SHP77 (cell line): ENCODE results near the gene SMIM13.
"Not testable (repeated sequence)": the region's sequence is repeated elsewhere in the genome, so short reads cannot be mapped to it uniquely, and the experiment has no call there.

Experiments
- DNase-seq, 2 experiments: peaks; one replicate each; lab custom pipeline; 2025; lab: John Stamatoyannopoulos, UW

SMIM13 gene

DNA sequence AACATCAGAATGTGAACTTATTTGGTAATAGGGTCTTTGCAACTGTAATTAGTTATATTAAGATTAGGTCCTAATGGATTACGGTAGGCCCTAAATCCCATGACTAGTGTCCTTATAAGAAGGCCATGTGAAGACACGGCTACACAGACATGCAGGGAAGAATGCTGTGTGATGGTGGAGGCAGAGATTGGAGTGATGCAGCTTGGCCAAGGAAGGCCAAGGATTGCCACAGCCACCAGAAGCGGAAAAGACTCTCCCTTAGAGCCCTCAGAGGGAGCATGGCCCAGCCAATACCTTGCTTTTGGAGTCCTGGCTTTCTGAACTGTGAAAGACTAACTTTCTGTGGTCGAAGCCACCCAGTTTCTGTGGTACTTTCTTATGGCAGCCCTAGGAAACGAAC is 9.7 kb upstream of the SMIM13 start:
- DNase-seq, result no peak

DNA sequence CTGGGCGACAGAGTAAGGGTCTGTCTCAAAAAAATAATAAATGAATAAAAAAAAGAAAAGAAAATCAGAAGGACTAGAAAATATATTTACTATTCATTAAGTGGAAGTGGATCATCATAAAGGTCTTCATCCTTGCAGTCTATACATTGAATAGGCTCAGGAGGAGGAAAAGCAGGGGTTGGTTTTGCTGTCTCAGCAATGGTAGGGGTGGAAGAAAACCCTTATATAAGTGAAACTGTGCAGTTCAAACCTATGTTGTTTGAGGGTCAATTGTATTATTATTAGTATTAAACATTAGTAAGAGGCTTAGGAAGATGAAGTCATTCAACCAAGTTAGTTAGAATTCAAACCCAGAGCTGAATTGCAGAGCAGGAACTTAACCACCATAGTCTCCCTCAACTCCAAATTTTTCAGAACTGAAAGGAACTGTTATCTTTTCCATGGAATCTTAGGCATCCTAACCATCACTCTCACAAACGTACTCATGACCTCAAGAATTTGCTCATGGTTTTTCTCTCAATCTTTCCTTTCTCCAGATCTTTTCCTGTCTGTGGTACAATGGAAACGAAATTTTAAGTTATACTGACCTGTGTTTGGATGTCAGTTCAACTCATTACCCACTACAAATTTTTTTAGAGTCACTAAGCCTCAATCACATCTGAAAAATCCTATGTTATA is 7.7 kb upstream of the SMIM13 start:
- DNase-seq, result no peak

DNA sequence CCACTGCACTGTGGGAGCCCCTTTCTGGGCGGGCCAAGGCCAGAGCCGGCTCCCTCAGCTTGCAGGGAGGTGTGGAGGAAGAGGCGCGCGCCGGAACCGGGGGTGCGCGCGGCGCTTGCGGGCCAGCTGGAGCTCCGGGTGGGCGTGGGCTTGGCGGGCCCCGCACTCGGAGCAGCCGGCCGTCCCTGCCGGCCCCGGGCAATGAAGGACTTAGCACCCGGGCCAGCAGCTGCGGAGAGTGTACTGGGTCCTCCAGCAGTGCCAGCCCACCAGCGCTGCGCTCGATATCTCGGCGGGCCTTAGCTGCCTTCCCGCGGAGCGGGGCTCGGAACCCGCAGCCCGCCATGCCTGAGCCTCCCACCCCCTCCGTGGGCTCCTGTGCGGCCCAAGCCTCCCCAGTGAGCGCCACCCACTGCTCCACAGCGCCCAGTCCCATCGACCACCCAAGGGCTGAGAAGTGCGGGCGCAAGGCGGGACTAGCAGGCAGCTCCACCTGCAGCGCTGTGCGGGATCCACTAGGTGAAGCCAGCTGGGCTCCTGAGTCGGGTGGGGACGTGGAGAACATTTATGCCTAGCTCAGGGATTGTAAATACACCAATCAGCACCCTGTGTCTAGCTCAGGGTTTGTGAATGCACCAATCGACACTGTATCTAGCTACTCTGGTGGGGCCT is 6.4 kb upstream of the SMIM13 start:
- not testable (repeated sequence) for DNase-seq

DNA sequence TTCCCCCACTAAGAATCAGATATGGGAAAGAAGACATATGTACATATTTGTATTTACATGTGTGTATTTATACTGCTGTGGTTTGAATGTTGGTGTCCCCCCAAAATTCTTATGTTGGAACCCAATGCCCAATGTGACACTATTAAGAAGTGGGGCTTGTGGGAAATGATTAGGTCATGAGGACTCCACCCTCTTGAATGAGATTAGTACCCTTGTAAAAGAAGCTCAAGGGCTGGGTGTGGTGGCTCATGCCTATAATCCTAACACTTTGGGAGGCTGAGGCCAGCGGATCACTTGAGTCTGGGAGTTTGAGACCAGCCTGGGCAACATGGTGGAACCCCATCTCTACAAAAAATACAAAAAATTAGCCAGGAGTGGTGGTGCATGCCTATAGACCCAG is 3.9 kb upstream of the SMIM13 start:
- DNase-seq, result no peak

DNA sequence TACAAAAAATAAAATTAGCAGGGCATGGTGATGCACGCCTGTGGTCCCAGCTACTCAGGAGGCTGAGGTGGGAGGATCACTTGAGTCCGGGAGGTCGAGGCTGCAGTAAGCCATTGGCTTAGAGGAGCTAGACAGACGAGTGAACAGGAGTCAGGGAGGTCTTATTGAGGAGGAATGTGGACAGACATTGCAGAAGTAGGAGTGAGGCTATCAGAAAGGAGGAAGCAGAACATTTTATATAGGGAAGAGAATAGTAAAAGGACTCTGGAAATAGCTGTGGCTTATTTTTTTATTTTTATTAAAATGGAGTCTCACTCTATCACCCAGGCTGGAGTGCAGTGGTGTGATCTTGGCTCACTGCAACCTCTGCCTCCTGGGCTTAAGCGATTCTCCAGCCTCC is 2.5 kb upstream of the SMIM13 start:
- not testable (repeated sequence) for DNase-seq

DNA sequence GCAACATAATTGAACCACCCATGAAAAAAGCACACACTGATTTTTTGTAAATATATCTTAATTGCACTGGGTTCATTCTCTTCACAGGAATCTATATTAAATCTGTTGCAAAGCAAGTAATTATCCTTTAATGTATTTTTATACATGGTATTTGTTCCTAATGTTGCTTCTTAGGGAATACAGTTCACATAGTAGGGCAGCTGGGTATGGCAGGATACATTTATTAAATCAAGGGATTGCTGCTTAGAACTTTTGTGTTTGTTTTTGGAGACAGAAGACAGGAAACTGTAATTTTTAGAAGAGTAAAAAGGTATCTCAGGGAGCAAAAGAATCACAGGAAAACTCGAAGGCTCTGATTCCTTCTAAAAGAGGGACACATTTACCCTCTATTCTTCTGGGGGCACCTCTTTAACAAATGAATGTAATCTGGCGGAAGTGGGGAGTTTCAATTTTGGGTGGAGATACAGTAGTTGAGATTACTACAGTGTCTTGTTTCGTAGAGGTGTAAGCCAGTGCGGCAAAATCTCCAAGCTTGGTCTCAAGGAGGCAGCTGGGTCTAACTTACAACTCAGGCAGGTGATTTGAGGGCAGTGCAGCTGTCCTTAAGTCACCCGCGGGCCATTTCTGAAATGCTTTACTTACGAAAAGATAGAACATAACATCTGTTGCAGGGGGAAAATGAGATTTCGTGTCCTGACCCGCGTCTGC is 812 bp upstream of the SMIM13 start:
- no peak for DNase-seq

DNA sequence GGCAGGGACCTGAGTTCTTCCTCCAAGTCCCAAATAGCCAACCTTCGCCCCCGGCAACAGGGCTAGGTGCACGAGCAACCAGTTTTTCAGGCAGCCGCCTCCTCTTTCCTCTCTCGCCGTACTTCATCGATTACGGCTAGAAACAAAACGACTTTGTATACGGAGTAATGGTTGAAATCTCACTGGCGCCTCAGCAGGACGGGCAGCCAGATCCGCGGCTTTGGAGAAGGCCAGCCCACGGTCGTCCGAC is 333 bp upstream of the SMIM13 start:
- DNase-seq, result peak in 1 of 2 experiments; percentile 73

DNA sequence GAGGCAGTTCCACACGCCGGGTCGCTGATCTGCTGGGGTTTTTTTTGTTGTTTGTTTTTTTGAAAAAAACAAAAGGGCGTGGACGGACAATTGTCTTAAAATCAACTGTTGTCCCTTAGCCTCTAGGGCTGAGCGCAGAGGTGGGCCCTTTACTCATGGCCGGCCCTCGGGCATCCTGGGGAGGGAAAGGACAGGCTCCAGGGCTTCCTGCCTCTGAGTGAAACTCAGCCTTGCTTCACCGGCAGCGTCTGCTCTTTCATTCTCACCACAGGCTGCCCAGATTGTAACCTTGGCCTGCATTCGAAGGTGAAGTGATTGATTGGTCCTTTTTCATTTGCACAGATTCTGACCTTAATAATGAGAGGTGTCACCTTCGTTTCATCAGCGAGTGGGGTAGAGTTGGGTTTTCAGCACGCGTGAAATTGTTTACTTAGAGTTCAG is 797 bp downstream of the SMIM13 start:
- DNase-seq, result peak; percentile 25 to 35

DNA sequence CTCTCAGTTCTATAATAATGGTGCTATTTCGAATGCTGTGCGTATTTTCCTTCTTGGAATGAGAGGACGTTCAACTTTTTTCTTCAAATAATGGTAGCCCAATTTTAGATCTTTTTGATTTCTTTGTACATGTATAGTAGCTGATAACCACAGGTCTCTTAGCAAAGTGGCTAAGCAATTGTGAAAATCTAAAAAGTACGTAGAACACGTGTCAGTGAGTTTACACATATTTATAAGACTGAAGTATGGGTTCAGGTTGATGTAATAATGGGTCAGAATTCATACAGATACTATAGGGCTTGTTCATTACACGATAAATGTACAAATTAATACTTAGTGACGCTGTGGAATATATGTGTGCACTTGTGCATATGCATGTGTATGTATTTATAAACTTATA is 1.3 kb downstream of the SMIM13 start:
- DNase-seq, result no peak

DNA sequence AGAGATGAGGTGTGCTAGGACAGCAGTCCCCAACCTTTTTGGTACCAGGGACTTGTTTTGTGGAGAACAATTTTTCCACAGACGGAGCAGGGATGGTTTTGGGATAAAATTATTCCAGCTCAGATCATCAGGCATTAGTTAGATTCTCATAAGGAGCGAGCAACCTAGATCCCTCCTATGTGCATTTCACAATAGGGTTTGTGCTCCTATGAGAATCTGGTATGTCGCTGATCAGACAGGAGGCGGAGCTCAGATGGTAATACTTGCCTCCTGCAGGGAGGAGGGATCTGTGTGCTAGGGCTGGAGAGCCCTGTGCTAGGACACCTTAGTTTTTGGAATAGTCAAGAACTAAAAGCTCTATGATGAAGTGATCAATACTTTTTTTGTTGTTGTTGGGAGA is 2.5 kb downstream of the SMIM13 start:
- peak in 1 of 2 experiments; percentile 0 for DNase-seq

DNA sequence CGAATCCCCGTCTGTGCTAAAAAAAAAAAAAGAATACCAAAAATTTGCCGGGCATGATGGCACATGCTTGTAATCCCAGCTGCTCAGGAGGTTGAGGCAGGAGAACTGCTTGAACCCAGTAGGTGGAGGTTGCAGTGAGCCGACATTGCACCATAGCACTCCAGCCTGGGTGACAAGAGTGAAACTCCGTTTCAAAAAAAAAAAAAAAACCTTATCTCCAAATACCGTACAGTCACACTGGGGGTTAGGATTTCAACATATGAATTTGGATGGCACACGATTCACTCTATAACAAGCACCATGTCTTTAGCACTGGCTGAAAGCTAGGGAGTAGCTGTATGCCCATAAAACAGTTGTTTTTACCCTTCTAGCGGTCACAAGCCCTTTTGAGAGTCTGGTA is 3.8 kb downstream of the SMIM13 start:
- DNase-seq, result no peak

DNA sequence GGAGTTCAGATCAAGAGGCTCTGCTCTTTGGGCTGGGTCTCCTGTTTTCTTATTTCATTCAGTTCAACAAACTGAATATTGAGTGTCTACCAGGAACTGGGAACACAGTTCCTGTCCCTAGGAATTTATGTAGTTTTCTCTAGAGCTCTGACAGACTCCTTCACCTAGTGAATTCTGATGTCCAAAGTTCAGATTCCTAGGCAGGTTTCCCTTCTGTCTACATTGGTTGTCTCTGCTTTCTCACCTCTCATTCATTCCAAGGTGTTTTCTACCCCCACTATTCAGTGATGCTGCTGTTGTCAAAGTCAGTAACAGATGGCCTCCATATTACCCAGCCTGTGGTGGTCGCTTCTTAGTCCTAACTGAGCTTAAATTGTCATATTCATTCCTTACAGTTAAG is 4.4 kb downstream of the SMIM13 start:
- DNase-seq, result no peak

DNA sequence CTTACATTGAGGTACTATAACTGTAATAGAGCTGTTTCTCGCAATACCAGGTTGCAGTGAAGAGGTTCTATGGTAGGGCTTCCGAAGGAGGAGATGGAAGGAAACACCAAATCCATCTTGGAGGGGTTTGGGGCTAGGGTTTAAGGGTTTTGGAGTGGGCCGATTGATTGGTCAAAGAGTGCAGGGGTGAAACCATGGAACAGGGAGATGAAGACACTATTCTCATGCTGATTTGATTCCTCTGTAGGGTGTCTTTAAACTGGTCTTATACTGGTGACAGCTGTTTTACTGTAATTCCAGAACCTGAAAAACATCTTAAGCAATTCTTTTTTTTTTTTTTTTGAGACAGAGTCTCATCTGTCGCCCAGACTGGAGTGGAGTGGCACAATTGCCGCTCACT is 7.8 kb downstream of the SMIM13 start:
- DNase-seq, result no peak

DNA sequence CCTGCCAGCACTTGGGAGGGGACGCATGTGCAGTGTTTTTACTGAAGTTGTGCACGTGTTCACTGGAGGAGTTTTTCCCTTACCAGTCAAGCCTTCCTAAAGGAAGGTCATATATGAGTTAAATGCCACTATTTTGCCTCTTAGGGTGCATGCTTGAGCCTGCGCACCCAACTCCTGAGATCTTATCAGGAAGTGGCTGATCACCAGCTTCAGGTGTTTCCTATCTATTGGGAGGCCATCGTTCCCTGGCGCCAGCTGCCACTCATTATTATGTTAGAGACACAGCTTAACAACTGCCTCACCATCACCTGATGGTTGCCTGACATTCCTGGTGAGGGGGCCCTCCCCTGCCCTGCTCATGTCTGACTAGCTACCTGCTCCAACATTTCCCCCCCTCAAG is 9.4 kb downstream of the SMIM13 start:
- DNase-seq, result no peak

DNA sequence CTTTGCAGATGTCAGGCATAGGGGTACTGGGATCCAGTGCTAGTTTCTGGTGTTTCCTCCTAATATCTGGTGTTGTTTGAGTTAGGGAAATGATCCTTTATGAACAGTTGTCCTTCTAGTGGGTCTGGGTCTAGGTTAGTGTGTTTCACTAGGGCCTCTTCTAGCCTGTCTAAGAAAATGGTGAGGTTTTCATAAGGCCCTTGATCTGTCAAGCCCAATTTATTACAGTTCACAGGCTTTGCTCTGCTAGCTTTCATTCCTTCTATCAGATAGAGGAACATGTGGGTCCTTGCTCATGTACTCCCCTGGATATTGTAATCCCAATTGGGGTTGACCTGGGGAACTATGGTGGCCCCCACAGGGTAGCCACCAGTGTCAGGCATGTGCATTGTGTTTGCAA is 15.1 kb downstream of the SMIM13 start:
- no peak for DNase-seq

DNA sequence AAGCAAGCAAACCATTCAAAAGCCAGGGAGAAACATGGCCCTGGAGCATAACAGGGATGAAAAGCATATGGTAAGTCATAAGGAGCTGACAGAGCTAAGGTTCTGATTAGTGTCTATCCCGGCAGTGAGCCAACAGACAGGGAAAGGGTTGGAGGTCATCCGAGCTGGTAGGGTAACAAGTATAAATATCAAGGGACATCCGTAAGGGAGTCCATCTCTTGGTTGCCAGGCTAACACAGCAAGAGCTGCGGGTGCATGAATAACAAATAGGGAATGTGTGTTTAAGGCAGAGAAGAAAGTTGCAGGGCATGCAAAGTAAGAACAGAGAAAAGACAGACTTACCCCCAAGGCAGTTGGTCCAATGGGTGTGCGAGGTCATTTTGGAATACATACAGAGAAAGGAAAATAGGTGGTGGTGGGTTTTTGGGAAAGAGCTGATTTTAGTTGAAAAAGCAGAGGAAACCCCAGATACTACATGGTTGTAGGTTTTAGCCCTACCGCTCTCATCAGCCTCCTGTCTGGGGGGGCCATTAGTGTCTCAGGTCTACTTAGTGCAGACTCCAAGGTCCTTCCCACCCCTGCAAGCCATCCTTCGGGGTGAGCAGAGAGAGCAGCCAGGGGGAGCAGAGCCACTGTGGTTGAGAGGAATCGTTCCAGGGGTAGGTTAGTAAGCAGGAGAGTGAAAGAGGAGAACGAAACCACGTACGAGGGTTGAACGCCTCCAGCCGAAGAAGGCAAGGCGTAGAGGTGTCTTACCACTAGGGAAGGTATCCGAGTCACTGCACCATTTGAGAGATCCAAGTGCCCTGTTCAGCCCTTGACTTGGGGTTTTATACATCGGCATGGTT is 17.5 kb downstream of the SMIM13 start, which contains the start of gene ERVFRD-1:
Gene ERVFRD-1 (minus strand): TSS at position 805 of the 848 bp plus-strand sequence. CDS start 6,415 bp downstream, outside the sequence.
- DNase-seq, result no peak

DNA sequence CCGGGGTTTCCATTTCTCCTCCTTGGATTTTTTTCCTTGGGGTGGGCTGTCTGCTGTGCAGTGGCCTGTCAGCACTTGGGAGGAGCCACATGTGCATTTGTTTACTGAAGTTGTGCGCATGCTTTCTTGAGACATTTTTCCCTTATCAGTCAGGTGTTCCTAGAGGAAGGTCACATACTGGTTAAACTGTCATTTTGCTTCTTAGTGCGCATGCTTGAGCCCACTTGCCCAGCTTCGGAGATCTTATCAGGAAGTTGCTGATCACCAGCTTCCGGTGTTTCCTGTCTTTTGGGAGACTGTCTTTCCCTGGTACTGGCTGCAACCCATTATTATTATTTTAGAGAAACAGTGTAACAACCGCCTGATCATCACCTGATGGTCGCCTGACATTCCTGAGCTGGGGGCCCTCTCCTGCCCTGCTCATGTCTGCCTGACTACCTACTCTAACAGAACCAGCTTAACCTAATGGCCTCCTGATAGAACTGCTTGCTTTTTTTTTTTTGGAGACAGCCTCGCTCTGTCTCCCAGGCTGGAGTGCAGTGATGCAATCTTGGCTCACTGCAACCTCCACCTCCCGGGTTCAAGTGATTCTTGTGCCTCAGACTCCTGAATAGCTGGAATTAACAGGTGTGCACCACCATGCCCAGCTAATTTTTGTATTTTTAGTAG is 18.3 kb downstream of the SMIM13 start:
- no peak for DNase-seq

DNA sequence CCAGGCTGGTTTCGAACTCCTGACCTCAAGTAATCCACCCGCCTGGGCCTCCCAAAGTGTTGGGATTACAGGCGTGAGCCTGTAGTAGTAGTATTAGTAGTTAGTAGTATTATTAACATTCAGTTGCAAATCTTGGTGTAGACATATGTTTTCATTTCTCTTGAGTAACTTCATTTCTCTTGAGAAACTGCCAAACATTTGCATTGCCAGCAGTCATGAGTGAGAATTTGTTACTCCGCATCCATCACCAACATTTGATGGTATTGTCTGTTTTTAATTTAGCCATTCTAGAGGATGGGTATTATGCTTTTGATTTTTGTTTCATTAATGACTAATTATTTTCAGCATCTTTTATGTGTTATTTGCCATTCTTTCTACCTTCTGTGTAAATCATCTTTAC is 19.4 kb downstream of the SMIM13 start:
- DNase-seq, result no peak

DNA sequence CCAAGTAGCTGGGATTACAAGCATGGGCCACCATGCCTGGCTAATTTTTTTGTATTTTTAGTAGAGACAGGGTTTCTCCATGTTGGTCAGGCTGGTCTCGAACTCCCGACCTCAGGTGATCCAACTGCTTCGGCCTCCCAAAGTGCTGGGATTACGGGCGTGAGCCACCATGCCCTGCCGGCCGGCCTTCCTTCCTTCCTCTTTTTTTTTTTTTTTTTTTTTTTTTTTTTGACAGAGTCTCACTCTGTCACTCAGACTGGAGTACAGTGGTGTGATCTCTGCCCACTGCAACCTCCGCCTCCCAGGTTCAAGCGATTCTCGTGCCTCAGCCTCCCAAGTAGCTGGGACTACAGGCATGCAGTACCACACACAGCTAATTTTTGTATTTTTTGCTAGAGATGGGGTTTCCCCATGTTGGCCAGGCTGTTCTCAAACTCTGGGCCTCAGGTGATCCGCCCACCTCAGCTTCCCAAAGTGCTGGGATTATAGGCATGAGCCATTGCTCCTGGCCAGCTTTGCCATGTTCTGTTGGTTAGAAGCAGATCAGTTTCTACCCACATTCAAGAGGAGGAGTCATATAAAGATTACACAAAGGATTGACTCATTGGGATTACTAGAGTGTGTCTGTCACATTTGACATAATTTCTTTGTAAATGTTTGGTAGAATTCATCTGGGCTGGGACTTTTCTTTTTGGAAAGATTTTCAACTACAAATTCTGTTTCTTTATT is 22.3 kb downstream of the SMIM13 start:
- DNase-seq, result not testable (repeated sequence)

DNA sequence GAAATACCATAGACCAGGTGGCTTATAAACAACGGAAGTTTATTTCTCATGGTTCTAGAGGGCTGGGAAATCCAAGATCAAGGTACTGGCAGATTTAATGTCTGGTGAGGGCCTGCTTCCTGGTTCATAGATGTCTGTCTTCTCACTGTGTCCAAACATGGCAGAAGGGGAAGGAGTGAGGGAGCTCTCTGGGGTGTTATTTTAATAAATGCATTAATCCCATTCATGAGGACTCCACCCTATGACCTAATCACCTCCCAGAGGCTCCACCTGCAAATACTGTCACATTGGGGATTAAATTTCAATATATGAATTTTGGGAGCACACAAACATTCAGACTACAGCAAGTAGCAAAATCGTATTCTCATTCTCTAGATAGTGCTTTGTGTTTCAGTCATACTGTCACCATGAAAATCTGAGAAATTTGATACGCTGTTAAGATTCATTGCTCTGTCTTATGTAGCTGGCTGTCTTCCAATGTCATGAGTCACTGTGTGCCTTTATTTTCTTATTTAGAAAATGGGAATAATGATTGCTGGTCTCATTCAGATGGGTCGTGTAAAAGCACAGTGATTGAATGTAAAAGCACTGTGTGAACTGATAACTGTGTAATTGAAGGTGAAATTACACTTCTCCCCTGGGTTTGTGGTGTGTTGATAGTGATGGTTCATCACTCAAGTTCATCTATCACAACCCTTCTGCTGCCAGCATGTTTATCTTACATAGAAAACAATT is 26.8 kb downstream of the SMIM13 start:
- peak; percentile 1 to 19 for DNase-seq
